ENCODE data around the gene GSK3A.
A peak's percentile ranks its signal among the peaks of the same experiment; 100 is the strongest.
"Not testable (repeated sequence)": the region's sequence is repeated elsewhere in the genome, so short reads cannot be mapped to it uniquely, and the experiment has no call there.

The GSK3A gene

GRCh38 chr19:42268704-42269477 is 26.5 kb upstream of the GSK3A start, which contains the start of gene CIC:
TSS of gene CIC (plus strand) at chr19:42269252. CDS start at chr19:42271784, 2,532 bp downstream.
- no peaks in the 10 kb centered on the region for H3K27me3 ChIP-seq (ENCODE audit: insufficient read depth, poor library complexity, severe bottlenecking)
- H3K36me3 ChIP-seq (ENCODE audit: low read depth) = no peaks in the 10 kb centered on the region; the same call in 1 of the 2 replicates
- peak within 1 kb of the TSS; percentile 98 for H3K27ac ChIP-seq (ENCODE audit: poor library complexity, severe bottlenecking)
- H3K4me3 ChIP-seq (ENCODE audit: severe bottlenecking) = peak within 1 kb of the TSS; percentile 84
- DNase-seq (ENCODE audit: low spot score) (peak; percentile 100), ATAC-seq (ENCODE audit: low read depth) (peak; percentile 91)
- TF ChIP-seq CTCF (IDR thresholded peaks at IDR 0.05; ENCODE audit: poor library complexity, severe bottlenecking) = no peak
- no peaks in the 10 kb centered on the region for H3K9me3 ChIP-seq (ENCODE audit: severe bottlenecking)
- H3K4me1 ChIP-seq (ENCODE audit: insufficient read depth, poor library complexity, severe bottlenecking) = peaks cover 5% of the 10 kb centered on the region

- Histone ChIP-seq H3K27me3 (ENCODE audit: insufficient read depth, poor library complexity, severe bottlenecking) (no peaks in the 10 kb centered on the region), H3K27ac (ENCODE audit: poor library complexity, severe bottlenecking) (peak overlapping the region; percentile 98), H3K4me1 (ENCODE audit: insufficient read depth, poor library complexity, severe bottlenecking) (peaks cover 5% of the 10 kb centered on the region), H3K9me3 (ENCODE audit: severe bottlenecking) (no peaks in the 10 kb centered on the region), H3K4me3 (ENCODE audit: severe bottlenecking) (peak overlapping the region; percentile 84), H3K36me3 (ENCODE audit: low read depth) (no peaks in the 10 kb centered on the region)
- ATAC-seq (ENCODE audit: low read depth) (peak; percentile 47), DNase-seq (ENCODE audit: low spot score) (peak; percentile 98)
- no peak for TF ChIP-seq CTCF (IDR thresholded peaks at IDR 0.05; ENCODE audit: poor library complexity, severe bottlenecking)
Observed at GRCh38 chr19:42268142-42268703, 25.8 kb upstream of the GSK3A start.

GRCh38 chr19:42267644-42268141 is 25.3 kb upstream of the GSK3A start:
- Histone ChIP-seq H3K4me1 (ENCODE audit: insufficient read depth, poor library complexity, severe bottlenecking) (peaks cover 5% of the 10 kb centered on the region), H3K9me3 (ENCODE audit: severe bottlenecking) (no peaks in the 10 kb centered on the region), H3K4me3 (ENCODE audit: severe bottlenecking) (peak overlapping the region; percentile 84), H3K27me3 (ENCODE audit: insufficient read depth, poor library complexity, severe bottlenecking) (no peaks in the 10 kb centered on the region), H3K27ac (ENCODE audit: poor library complexity, severe bottlenecking) (peak overlapping the region; percentile 98), H3K36me3 (ENCODE audit: low read depth) (no peaks in the 10 kb centered on the region)
- DNase-seq (ENCODE audit: low spot score) = no peak
- no peak for TF ChIP-seq CTCF (IDR thresholded peaks at IDR 0.05; ENCODE audit: poor library complexity, severe bottlenecking)
- ATAC-seq (ENCODE audit: low read depth) = no peak

GRCh38 chr19:42266928-42267603 is 24.7 kb upstream of the GSK3A start:
- not testable (repeated sequence) for H3K4me3 ChIP-seq (ENCODE audit: severe bottlenecking); DNase-seq (ENCODE audit: low spot score); H3K4me1 ChIP-seq (ENCODE audit: insufficient read depth, poor library complexity, severe bottlenecking); ATAC-seq (ENCODE audit: low read depth); H3K27me3 ChIP-seq (ENCODE audit: insufficient read depth, poor library complexity, severe bottlenecking); H3K36me3 ChIP-seq (ENCODE audit: low read depth); H3K9me3 ChIP-seq (ENCODE audit: severe bottlenecking)
- H3K27ac ChIP-seq (ENCODE audit: poor library complexity, severe bottlenecking) = peak overlapping the region; percentile 98

GRCh38 chr19:42266105-42266504 is 23.7 kb upstream of the GSK3A start:
- not testable (repeated sequence) for DNase-seq (ENCODE audit: low spot score); H3K9me3 ChIP-seq (ENCODE audit: severe bottlenecking); H3K4me1 ChIP-seq (ENCODE audit: insufficient read depth, poor library complexity, severe bottlenecking); H3K4me3 ChIP-seq (ENCODE audit: severe bottlenecking); H3K27me3 ChIP-seq (ENCODE audit: insufficient read depth, poor library complexity, severe bottlenecking); H3K36me3 ChIP-seq (ENCODE audit: low read depth); ATAC-seq (ENCODE audit: low read depth); H3K27ac ChIP-seq (ENCODE audit: poor library complexity, severe bottlenecking)

Measured in RWPE2 (cell line).